Measurements from ENCODE around the gene MAPRE2.

The MAPRE2 gene

GRCh38 chr18:35063875-35064690 lies 22.9 kb downstream of the MAPRE2 start:
- Mint-ChIP-seq H3K36me3 (ENCODE audit: low read depth) (no peaks in the 10 kb centered on the region), H3K9me3 (no peaks in the 10 kb centered on the region), H3K4me1 (ENCODE audit: low read depth) (peaks cover 44% of the 10 kb centered on the region), H3K27me3 (no peaks in the 10 kb centered on the region), H3K27ac (no peak overlapping the region), H3K4me3 (no peak overlapping the region)

GRCh38 chr18:35067454-35067853 lies 26.2 kb downstream of the MAPRE2 start:
- Mint-ChIP-seq H3K27me3 (no peaks in the 10 kb centered on the region), H3K27ac (no peak overlapping the region), H3K9me3 (no peaks in the 10 kb centered on the region), H3K36me3 (ENCODE audit: low read depth) (peaks cover 22% of the 10 kb centered on the region), H3K4me3 (no peak overlapping the region), H3K4me1 (ENCODE audit: low read depth) (peaks cover 54% of the 10 kb centered on the region)

- Mint-ChIP-seq H3K4me1 (ENCODE audit: low read depth) (peaks cover 71% of the 10 kb centered on the region), H3K4me3 (no peak overlapping the region)
Measured at GRCh38 chr18:35071819-35072247, 30.6 kb downstream of the MAPRE2 start.

GRCh38 chr18:35072616-35073015 lies 31.4 kb downstream of the MAPRE2 start:
- Mint-ChIP-seq H3K27me3 (no peaks in the 10 kb centered on the region), H3K27ac (no peak overlapping the region), H3K4me1 (ENCODE audit: low read depth) (peaks cover 72% of the 10 kb centered on the region), H3K4me3 (no peak overlapping the region), H3K36me3 (ENCODE audit: low read depth) (peaks cover 55% of the 10 kb centered on the region), H3K9me3 (no peaks in the 10 kb centered on the region)

More at GRCh38 chr18:35071819-35072247, 30.6 kb downstream of the MAPRE2 start:
- Mint-ChIP-seq H3K36me3 (ENCODE audit: low read depth) (peaks cover 49% of the 10 kb centered on the region), H3K9me3 (no peaks in the 10 kb centered on the region), H3K27me3 (no peaks in the 10 kb centered on the region), H3K27ac (peak overlapping the region; percentile 47)

- Mint-ChIP-seq H3K4me3 (no peak overlapping the region), H3K4me1 (ENCODE audit: low read depth) (peaks cover 79% of the 10 kb centered on the region), H3K27me3 (no peaks in the 10 kb centered on the region), H3K27ac (no peak overlapping the region), H3K9me3 (no peaks in the 10 kb centered on the region), H3K36me3 (ENCODE audit: low read depth) (peaks cover 62% of the 10 kb centered on the region)
Measured at GRCh38 chr18:35073186-35074105, 32.2 kb downstream of the MAPRE2 start.

GRCh38 chr18:35074581-35074980 lies 33.4 kb downstream of the MAPRE2 start:
- Mint-ChIP-seq H3K36me3 (ENCODE audit: low read depth) (peaks cover 74% of the 10 kb centered on the region), H3K27ac (no peak overlapping the region), H3K4me1 (ENCODE audit: low read depth) (peaks cover 76% of the 10 kb centered on the region), H3K4me3 (no peak overlapping the region), H3K9me3 (no peaks in the 10 kb centered on the region), H3K27me3 (no peaks in the 10 kb centered on the region)

- no peak overlapping the region for H3K4me3 Mint-ChIP-seq
- H3K36me3 Mint-ChIP-seq (ENCODE audit: low read depth), result peaks cover 77% of the 10 kb centered on the region
- no peaks in the 10 kb centered on the region for H3K9me3 Mint-ChIP-seq
- no peaks in the 10 kb centered on the region for H3K27me3 Mint-ChIP-seq
- H3K4me1 Mint-ChIP-seq (ENCODE audit: low read depth), result peaks cover 82% of the 10 kb centered on the region
- H3K27ac Mint-ChIP-seq, result no peak overlapping the region
Measured at GRCh38 chr18:35075132-35075531, 33.9 kb downstream of the MAPRE2 start.

- Mint-ChIP-seq H3K4me3 (no peak overlapping the region), H3K27ac (no peak overlapping the region), H3K27me3 (no peaks in the 10 kb centered on the region), H3K36me3 (ENCODE audit: low read depth) (peaks cover 80% of the 10 kb centered on the region), H3K4me1 (ENCODE audit: low read depth) (peaks cover 78% of the 10 kb centered on the region), H3K9me3 (no peaks in the 10 kb centered on the region)
Measured at GRCh38 chr18:35076135-35076924, 35.1 kb downstream of the MAPRE2 start.

- H3K27ac Mint-ChIP-seq, result no peak overlapping the region
- H3K27me3 Mint-ChIP-seq, result no peaks in the 10 kb centered on the region
- H3K36me3 Mint-ChIP-seq (ENCODE audit: low read depth), result peaks cover 74% of the 10 kb centered on the region
- H3K9me3 Mint-ChIP-seq, result no peaks in the 10 kb centered on the region
- H3K4me3 Mint-ChIP-seq, result no peak overlapping the region
- H3K4me1 Mint-ChIP-seq (ENCODE audit: low read depth), result peaks cover 69% of the 10 kb centered on the region
Measured at GRCh38 chr18:35077937-35078336, 36.7 kb downstream of the MAPRE2 start.

GRCh38 chr18:35080058-35080457 lies 38.8 kb downstream of the MAPRE2 start:
- Mint-ChIP-seq H3K4me3 (no peak overlapping the region), H3K9me3 (no peaks in the 10 kb centered on the region), H3K27me3 (no peaks in the 10 kb centered on the region), H3K4me1 (ENCODE audit: low read depth) (peaks cover 63% of the 10 kb centered on the region), H3K27ac (no peak overlapping the region), H3K36me3 (ENCODE audit: low read depth) (peaks cover 78% of the 10 kb centered on the region)

GRCh38 chr18:35083174-35083712 lies 42.0 kb downstream of the MAPRE2 start:
- H3K36me3 Mint-ChIP-seq (ENCODE audit: low read depth), result peaks cover 55% of the 10 kb centered on the region
- H3K27me3 Mint-ChIP-seq, result no peaks in the 10 kb centered on the region
- no peak overlapping the region for H3K4me3 Mint-ChIP-seq
- peaks cover 50% of the 10 kb centered on the region for H3K4me1 Mint-ChIP-seq (ENCODE audit: low read depth)
- H3K9me3 Mint-ChIP-seq, result no peaks in the 10 kb centered on the region
- H3K27ac Mint-ChIP-seq, result no peak overlapping the region

- Mint-ChIP-seq H3K27me3 (no peaks in the 10 kb centered on the region), H3K4me1 (ENCODE audit: low read depth) (peaks cover 57% of the 10 kb centered on the region), H3K27ac (no peak overlapping the region), H3K4me3 (no peak overlapping the region), H3K36me3 (ENCODE audit: low read depth) (peaks cover 48% of the 10 kb centered on the region), H3K9me3 (no peaks in the 10 kb centered on the region)
Measured at GRCh38 chr18:35084494-35085449, 43.6 kb downstream of the MAPRE2 start.

GRCh38 chr18:35085450-35086380 lies 44.5 kb downstream of the MAPRE2 start:
- Mint-ChIP-seq H3K36me3 (ENCODE audit: low read depth) (peaks cover 43% of the 10 kb centered on the region), H3K27me3 (no peaks in the 10 kb centered on the region), H3K4me1 (ENCODE audit: low read depth) (peaks cover 53% of the 10 kb centered on the region), H3K27ac (no peak overlapping the region), H3K9me3 (no peaks in the 10 kb centered on the region), H3K4me3 (no peak overlapping the region)

Measured in stimulated activated naive CD8-positive, alpha-beta T cell treated with anti-CD3 and anti-CD28 coated beads, Interleukin-15, Interleukin-2, amounts not matched to agents 100 ng/mL and 50 ng/mL, for 24 hours (primary cell).